ENCODE data around the gene SSBP3.
"Not testable (repeated sequence)": the region's sequence is repeated elsewhere in the genome, so short reads cannot be mapped to it uniquely, and the experiment has no call there.

The SSBP3 gene

DNA sequence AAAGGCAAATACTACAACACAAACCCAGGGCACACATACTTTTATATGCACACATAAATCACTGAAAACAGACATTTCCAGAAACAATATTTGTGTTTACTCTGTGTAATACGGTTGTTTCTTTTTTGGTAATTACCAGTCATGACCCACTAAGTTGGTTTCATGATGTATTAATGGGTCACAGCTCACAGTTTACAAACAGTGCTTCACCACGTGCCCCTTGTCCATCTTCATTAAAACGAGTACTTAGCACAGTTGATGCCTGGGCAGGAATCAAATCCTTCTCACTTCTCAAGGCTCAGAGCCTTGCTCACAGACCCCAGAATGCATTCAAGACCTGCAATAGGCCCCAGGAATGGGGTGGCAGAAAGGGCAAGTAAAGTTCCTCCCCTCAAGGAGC lies 13.8 kb downstream of the SSBP3 start:
- no peak for DNase-seq (ENCODE audit: low spot score)

DNA sequence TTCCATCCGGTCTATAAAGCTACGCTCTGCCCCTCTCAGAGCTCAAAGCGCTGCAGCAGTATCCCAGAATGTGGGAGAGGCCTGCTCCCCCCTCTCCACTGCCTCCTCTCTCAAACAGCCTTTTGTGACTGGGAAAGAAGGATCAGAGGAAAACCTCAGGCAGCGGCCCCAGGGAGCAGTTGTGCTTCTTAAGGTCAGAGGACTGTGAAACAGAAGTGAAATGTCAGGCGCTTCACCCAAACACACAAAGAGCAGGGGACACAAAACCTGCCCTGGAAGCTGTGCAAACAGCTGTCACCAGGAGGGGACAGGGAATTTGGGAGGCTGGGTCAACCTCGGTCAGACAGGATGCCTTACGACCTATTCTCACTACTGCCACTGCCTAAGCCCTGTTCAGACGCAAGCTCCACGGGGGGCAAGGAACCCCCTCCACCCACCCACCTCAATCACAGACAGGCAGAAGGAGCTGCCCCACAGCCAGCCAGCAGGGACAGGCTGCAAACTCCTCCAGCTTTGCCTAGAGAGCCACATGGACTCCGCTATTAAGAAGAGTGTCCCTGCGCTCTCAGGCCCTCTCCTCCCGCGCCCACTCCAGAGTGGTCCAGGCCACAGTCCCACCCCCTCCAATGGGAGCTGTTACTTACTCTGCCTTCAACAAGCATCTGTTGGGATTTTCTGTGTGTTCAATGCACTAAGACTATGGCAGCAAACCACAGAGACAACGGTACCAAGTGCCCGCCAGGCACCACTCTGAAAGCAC lies 14.6 kb downstream of the SSBP3 start:
- DNase-seq (ENCODE audit: low spot score) = no peak

DNA sequence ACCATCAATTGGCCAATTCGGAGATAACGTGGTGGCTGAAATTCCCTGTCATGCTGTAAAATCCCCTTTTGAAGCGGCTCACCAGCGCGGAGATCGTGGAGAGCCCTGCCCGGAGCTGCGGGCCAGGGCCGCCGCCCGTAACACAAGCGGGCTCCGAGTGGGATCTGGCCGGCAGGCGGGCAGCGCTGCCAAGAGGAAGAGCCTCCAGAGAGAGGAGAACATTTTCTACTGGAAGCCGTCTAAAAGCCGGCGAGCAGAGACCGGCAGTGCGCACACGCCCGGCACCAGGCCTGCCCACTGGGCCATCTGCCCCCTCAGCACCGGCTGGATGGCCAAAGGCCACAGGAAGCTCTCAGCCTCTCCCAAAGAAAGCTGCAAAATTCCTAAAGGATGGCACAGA lies 15.5 kb downstream of the SSBP3 start:
- DNase-seq (ENCODE audit: low spot score) = peak; percentile 31

DNA sequence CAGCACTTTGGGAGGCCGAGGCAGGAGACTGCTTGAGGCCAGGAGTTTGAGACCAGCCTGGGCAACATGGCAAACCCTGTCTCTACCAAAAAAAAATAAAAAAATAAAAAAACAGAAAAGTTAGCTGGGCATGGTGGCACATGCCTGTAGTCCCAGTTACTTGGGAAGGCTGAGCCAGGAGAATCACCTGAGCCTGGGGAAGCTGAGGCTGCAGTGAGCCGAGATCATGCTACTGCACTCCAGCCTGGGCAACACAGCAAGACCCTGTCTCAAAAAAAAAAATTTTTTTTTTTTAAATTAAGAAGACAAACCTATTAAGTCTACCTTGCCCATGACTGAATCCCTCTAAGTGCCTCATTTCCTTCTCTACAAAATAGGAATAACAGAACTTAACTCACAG lies 16.6 kb downstream of the SSBP3 start:
- DNase-seq (ENCODE audit: low spot score) = not testable (repeated sequence)

DNA sequence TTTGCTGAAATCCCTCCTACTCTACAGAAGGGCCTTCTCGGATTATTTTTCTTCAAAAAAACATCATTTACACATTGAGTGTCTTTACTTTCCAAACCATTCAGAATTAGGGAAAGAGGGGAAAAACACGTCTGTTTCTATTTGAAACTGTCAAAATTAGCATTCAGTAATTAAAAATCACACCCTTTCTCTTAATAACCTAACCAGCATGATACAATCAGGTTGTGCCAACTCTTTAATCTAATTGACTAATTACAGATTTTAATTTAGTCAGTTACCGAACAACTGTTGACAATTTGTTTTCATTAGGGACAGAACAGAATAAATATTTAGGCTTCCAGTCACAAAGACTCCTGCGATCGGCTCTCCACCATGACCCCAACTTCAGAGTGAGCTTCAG lies 18.8 kb downstream of the SSBP3 start:
- no peak for DNase-seq (ENCODE audit: low spot score)

DNA sequence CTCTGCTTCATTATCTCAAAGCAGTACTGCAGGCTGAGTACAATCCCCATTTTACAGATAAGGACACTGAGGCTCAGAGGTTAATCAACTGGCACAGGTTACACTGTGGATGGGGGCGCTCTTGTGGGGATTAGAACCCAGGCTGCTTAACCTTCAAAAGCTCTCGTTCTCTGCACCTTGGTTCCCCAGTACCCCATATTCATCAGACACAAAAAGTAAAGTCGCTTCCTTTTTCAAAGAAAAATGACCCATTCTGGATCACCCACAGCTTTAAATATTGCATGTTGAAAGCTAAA lies 20.5 kb downstream of the SSBP3 start:
- no peak for DNase-seq (ENCODE audit: low spot score)

DNA sequence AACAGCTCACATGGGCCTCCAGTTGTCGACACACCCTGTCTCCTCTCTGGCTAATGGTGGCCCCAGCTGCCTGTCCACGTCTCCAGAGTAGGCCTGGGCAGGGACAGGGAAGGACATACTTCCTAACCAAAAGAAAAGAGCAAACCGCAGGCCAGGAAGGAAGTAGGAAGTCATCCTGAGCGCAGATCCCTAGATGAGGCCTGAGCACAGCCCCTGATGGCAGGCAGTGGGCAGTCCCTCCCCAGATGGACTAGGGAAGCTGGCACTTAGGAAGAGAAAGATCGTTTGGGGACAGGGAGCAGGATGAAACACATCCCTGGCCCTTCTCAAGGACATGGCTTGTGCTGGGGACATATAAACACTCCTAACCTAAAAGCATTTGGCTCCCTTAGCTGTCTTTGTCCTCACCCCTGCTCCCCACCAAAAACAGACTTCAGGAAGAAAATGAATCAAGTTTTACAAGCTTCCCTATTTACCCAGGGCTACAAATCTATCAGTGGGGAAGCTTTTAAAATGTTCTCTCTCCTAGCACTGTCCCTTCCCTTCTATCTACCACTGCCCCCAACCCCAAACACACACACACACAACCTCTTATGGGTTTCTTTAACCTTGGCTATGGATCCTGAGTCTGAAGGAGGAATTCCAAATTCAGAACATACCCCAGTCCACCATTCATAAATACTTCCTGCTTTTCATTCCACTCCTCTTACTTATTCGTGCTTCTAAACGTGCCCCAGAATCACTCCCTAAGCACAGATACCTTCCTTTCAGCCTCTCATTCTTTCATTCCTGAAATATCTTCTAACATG lies 21.1 kb downstream of the SSBP3 start:
- no peak for DNase-seq (ENCODE audit: low spot score)

DNA sequence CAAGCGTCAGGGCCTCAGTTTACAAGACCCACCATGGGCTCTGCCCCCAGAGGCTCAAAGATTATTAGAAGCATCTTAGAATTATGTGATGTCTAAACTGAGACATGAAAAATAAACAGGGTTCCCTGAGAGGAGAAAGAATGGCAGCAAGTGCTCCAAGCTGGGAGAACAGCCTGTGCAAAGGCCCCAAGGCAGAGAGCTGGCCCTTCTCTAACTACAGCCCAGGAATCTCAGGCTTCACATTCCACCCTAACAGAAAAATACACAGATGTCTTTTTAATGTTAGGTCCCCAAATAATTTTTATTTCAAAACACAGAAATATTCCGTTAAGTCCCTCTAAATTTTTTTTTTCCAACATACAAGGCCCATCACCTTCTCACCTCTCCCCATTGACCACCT lies 21.7 kb downstream of the SSBP3 start:
- DNase-seq (ENCODE audit: low spot score) = no peak

DNA sequence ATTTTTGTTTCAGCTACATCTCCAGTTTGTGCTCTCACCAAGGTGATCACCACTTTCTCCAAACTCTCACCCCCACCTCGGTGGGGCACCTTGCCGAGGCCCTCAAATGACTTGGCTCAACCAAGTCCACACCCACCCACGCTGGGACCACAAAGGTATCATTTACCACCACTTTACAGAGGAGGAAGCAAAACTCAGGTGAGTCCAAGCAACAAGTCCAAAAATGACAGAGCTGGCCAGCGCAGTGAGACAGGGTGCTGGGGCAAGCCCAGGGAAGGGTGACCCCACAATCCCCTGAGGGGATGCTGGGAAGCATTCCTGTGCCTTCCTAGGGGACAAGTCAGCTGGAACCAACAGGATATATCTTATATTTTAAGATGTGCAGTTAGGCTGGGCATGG lies 24.7 kb downstream of the SSBP3 start:
- no peak for DNase-seq (ENCODE audit: low spot score)

DNA sequence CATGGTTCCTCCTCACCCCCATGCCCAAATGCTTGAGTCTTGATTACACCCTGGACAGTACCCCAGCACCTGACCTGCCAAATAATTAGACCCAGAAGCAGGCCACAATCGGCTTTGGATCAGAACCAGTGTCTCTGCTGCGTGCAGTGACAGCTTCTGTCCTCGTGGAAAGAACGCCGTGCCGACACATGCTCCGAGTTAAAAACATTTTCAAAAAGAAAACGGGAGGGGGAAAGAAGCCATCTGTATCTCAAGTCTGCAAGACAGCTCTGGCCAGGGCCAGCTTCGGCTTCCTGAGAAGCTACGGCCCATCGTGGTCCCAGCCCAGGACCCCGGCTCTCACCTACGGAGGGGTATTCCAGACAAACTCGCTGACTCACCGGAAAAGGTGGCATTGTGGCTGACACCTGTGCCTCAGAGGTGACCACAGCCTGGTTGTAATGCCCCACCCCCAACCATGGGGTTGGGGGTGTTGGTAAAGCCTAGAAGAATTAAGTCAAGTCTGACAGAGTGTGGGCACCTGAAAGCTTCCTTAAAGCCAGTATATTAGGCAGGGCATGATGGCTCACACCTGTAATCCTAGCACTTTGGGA lies 25.8 kb downstream of the SSBP3 start:
- DNase-seq (ENCODE audit: low spot score) = no peak

DNA sequence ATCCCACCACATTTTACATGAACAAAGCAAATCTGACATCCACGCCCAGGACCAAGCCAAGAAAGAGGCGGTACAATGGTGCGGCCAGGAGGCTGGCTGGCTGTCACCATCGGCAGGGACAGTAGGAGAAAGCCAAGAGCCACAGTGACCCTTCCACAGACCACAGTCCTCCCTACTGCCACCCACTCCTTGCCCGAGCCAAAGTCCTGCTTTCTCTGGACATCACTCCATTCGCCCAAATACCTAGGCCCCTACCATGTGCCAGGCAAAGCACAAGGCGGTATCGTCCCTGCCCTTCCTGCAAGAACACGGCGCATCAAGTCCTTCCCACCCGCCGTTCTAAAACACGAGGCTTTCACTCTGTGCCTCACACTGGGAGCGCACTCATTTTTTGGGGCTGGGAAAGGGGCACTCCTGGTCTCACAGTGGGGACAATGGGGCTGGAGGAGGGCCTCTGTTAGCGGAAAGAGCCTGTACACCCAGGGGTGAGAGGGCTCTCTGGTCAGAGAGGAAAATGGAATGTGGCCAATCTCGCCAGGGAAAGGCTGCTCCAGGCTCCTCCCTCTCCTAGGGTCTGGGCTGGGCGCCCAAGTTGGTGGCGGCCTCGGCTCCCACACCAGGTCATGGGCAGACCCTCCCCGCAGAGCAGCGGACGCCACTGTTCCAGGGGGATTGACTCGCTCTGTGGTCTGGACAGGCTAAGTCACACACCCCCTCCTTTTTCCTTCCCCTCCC lies 26.5 kb downstream of the SSBP3 start:
- peak; percentile 46 for DNase-seq (ENCODE audit: low spot score)

DNA sequence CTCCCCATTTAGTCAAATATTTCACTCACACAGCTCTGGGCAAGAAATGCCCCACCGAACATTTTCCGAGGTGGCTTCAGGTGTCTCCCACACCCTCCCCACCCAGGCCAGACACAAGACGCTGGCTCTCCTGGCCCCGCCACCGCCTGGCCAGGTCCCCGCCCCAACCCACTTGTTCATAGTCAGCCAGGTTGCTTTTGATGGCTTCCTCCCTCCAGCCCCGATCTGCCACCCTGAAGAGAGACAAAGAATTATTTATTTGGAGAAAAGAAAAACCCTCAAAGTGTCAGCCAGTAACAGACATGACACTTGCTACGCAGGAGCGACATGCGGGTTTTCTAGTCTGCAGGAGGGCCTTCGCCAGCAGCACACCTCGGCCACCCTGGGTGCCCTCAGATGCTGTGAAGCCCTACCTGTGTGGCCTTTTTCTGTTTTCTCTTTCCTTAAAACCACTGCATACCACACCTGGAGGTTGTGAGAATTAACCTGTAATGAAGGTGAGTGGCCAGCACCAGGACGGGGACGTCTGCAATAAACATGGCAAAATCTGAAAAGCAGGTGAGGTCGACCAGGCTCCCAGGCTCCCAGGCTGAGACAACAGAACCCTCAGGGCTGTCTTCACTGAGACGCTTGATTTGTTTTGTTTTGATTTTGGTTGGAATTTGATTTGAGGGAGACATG lies 27.2 kb downstream of the SSBP3 start:
- no peak for DNase-seq (ENCODE audit: low spot score)

DNA sequence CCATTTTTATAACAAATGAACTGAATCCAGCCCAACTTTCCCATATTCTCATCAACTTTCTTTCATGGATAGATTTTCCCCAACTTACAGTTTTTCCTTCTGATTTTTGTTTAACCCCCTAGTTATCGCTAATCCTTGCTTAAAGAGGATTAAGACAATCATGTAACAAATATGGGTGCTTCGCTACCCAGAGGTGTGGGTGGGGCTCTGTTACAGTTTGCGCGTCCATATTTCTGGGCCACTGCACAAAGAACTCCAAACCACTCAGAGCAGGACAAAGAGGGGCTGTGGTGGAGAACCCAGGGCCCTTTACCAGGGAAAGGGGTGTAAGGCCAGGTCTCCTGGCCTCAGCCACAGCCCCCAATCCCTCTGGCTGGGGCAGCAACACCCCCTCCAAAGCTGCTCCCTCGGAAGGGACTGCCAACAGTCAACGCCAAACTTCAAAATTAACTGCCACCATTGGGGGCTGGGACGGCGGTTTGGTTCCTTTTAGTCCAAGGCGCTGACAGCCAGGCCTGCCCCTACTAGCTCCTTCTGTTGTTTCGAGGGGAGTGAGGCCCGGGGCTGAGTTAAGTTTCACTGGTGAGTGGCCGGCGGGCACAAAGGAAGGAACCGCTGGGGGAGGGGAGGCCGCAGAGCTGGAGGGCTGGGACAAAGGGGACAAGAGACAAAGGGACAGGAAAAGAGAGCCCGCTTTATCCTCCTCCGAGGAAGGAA lies 27.9 kb downstream of the SSBP3 start:
- DNase-seq (ENCODE audit: low spot score) = peak; percentile 42

DNA sequence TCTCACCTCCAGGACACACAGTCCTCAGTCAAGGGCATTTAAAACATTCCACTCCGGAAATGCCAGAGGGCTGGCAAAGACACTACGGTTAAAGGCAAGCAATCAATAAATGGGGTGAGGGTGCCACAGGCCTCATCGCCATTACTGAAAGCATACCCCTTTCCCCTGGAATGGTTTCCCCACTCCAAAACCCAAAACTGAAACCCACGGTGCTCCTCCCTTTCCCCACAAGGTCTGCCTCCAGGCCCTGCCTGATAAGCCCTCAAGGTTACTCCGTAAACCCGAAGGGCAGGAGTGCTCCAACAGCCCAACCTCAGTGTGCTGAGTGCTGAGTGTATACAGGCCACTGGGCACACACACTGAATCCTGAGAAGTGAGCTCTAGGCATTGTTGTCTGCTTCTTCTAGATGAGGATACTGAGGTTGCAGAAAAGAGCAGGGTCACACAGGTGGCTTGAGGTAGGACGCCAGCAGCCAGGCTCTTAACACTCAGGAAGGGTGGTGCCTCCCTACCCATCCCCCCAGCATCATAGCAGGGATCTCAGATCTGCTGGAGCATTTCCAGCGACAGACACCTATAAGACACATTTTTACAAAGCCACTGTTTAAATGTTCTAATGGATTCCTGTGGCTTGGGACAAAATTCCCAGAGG lies 29.0 kb downstream of the SSBP3 start:
- no peak for DNase-seq (ENCODE audit: low spot score)

DNA sequence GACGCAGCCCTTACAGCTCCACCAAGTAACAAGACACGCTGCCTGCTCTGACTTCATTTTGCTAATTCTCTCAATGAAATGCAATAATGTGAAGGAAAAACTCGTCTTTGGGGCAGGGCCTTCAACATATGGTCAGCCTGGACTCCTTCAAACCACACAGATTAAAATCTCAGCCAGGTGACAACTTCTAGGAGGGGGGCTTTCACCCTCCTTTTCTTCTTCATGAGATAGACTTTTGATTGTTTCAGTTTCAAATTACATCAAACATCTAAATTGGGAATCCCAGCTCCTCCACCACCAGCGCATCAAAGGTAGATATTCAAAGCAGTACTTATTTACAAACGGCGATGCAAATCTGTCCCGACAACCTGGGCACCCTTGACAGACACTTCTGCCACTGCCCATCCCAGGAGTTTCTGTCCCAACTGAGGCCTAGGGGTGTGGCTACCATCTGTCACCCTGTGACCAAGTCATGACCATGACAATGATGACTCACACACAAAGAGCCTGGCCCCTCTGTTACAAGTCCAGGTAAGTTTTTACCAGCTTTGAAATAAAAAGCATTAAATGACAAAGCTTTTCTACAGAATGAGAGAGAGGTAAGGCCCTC lies 29.7 kb downstream of the SSBP3 start:
- DNase-seq (ENCODE audit: low spot score) = no peak

DNA sequence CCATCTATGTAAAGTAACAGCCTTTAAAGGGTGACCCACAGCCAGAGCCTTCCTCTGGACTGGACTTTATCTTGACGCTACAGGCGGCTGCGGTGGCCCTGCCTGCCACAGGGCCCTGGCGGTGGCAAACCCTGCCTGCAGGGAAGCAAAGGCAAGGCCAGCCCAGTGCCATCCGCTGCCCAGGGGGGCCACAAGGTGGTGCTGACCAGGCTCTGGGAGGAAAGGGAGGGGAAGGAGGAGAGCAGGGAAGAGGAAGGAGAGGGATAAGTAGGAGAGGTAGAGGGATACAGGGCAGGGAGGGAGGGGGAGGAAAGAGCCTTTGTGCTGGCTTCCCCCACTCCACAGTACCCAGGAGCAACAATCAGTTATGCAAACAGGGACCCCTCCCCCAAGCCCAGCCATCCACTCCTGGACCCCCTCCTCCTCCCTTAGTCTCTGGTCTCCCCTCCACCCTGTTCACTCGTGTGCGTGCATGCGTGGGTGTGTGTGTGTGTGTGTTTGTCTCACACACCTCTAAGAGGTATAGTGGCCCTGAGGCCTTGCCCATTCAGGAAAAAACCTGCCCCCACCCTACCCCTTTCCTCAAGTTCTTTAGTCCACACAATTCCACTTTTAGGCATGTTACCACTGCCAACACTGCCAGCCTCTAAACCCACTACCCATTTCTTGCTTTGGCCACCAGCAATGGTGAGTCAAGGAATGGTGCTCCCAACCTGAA lies 30.3 kb downstream of the SSBP3 start:
- DNase-seq (ENCODE audit: low spot score) = no peak

DNA sequence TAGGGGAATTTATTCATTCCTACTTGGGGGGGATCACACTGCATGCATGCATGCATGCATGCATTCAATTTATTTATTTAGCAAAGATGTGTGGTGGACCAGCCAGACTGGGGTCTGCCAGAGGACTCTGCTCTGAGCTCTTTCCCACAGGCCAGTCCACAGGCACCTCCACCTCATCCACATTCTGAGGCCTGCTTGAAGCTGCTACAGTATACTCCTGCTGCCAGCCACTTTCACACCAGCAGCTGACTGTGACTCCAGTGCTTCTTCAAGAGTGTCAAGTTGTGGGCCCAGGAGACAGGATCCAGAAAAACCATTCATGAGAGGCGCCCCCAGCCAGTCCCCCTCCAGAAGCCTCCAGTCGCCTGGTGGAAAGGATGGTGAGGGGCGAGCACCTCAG lies 30.9 kb downstream of the SSBP3 start:
- DNase-seq (ENCODE audit: low spot score) = no peak

DNA sequence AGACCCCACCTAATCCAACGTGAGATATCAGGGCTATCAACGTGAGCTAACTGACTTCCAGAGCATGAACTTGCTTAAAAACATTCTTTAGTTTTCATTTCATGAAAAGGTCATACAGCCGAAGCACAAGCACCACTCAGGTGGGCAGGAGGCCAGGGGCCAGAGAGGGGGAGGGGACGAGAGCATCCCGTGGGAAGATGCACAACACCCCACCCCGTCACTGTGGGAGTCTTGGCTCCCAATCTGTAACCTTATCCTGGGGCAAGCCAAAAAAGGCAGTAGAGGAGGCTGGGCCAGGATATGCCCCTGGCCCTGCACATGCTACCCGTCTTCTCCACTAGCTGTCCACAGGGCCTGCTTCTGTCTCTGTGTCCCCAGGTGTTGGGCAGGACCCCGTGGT lies 31.4 kb downstream of the SSBP3 start:
- no peak for DNase-seq (ENCODE audit: low spot score)

DNA sequence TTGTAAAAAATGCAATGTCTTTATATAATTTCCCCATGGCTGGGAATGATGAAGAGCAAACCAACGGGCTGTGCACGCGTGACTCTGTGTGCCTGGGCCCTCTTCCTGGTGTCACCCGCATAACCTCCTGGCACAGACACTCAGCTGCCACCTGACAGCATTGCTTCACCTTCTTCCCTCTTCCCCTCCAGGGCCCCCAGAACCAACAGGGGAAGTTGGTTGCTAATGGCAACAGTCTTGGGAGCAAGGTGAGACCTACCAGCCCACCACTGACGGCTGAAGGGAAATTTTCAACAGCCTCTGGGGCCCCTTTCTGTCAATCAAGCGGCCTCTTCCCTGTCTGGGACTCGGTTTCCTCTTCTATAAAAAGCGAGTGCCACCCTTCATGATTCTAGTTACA lies 33.2 kb downstream of the SSBP3 start:
- DNase-seq (ENCODE audit: low spot score) = no peak

DNA sequence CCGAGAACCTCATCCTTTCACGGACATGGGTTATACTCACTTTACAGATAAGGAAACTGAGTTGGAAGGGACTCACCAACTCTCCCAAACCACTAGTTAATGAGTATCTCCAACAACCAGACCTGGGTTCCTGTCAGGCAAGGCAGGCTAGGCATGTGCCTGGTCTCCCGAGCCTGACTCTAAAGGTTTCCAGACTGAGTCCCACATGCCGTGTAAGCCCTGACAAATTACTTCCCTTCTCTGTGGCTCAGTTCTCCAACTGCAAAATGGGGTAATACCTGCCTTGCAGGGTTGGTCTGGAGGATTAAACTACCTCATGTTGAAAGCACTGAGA lies 34.3 kb downstream of the SSBP3 start:
- DNase-seq (ENCODE audit: low spot score) = no peak

All from globus pallidus (tissue), 1 donor.